ENCODE measurements around the gene CLEC5A.
A peak's percentile ranks its signal among the peaks of the same experiment; 100 is the strongest.
"Not testable (repeated sequence)": the region's sequence is repeated elsewhere in the genome, so short reads cannot be mapped to it uniquely, and the experiment has no call there.

The CLEC5A gene

GRCh38 chr7:141946796-141947195, at the start of gene CLEC5A:
Gene CLEC5A (minus strand): TSS chr7:141946974. CDS start chr7:141946292, 682 bp downstream.
- DNase-seq (ENCODE audit: low read depth in 2 of 2) = no peak

GRCh38 chr7:141993354-141993753, 46.6 kb upstream of the CLEC5A start:
- no peak for DNase-seq (ENCODE audit: low read depth in 2 of 2)

GRCh38 chr7:141992688-141993087, 45.9 kb upstream of the CLEC5A start:
- no peak for DNase-seq (ENCODE audit: low read depth in 2 of 2)

- DNase-seq (ENCODE audit: low read depth in 2 of 2) = no peak
Measured at GRCh38 chr7:141992156-141992555, 45.4 kb upstream of the CLEC5A start.

GRCh38 chr7:141991140-141991539, 44.4 kb upstream of the CLEC5A start:
- DNase-seq (ENCODE audit: low read depth in 2 of 2) = no peak

GRCh38 chr7:141990011-141990725, 43.4 kb upstream of the CLEC5A start:
- DNase-seq (ENCODE audit: low read depth in 2 of 2) = no peak

GRCh38 chr7:141987803-141988202, 41.0 kb upstream of the CLEC5A start:
- not testable (repeated sequence) for DNase-seq (ENCODE audit: low read depth in 2 of 2)

- DNase-seq (ENCODE audit: low read depth in 2 of 2) = no peak
Measured at GRCh38 chr7:141986923-141987322, 40.1 kb upstream of the CLEC5A start.

GRCh38 chr7:141985926-141986325, 39.2 kb upstream of the CLEC5A start:
- not testable (repeated sequence) for DNase-seq (ENCODE audit: low read depth in 2 of 2)

GRCh38 chr7:141979568-141979967, 32.8 kb upstream of the CLEC5A start:
- no peak for DNase-seq (ENCODE audit: low read depth in 2 of 2)

- DNase-seq (ENCODE audit: low read depth in 2 of 2) = no peak
Measured at GRCh38 chr7:141978351-141978750, 31.6 kb upstream of the CLEC5A start.

- no peak for DNase-seq (ENCODE audit: low read depth in 2 of 2)
Measured at GRCh38 chr7:141976524-141977245, 29.9 kb upstream of the CLEC5A start.

- DNase-seq (ENCODE audit: low read depth in 2 of 2) = peak; percentile 27 to 35
Measured at GRCh38 chr7:141975806-141976523, 29.2 kb upstream of the CLEC5A start.

- no peak for DNase-seq (ENCODE audit: low read depth in 2 of 2)
Measured at GRCh38 chr7:141974831-141975230, 28.1 kb upstream of the CLEC5A start.

GRCh38 chr7:141973673-141974072, 26.9 kb upstream of the CLEC5A start, which contains the start of gene TAS2R38:
Gene TAS2R38 (minus strand): TSS chr7:141973773. CDS start chr7:141973689, 84 bp downstream.
- no peak for DNase-seq (ENCODE audit: low read depth in 2 of 2)

GRCh38 chr7:141960687-141961422, 14.1 kb upstream of the CLEC5A start:
- no peak for DNase-seq (ENCODE audit: low read depth in 2 of 2)

- DNase-seq (ENCODE audit: low read depth in 2 of 2) = no peak
Measured at GRCh38 chr7:141956084-141956483, 9.3 kb upstream of the CLEC5A start.

GRCh38 chr7:141954334-141954733, 7.6 kb upstream of the CLEC5A start:
- DNase-seq (ENCODE audit: low read depth in 2 of 2) = no peak

GRCh38 chr7:141952461-141952860, 5.7 kb upstream of the CLEC5A start:
- no peak for DNase-seq (ENCODE audit: low read depth in 2 of 2)

GRCh38 chr7:141950806-141951205, 4.0 kb upstream of the CLEC5A start:
- DNase-seq (ENCODE audit: low read depth in 2 of 2) = no peak

GRCh38 chr7:141949911-141950310, 3.1 kb upstream of the CLEC5A start:
- no peak for DNase-seq (ENCODE audit: low read depth in 2 of 2)

- no peak for DNase-seq (ENCODE audit: low read depth in 2 of 2)
Measured at GRCh38 chr7:141949451-141949850, 2.7 kb upstream of the CLEC5A start.

Measured in activated CD8-positive, alpha-beta memory T cell treated with anti-CD3 and anti-CD28 coated beads for 4 hours (primary cell).